LNCaP clone FGC (cell line): Measurements from ENCODE around the gene AFF1.

Source experiments
- DNase-seq: peaks from one replicate; pipeline ENCODE4 v3.0.0-alpha.2; 2011; ENCODE audit warnings: low read depth
- H3K4me3 ChIP-seq: 2 replicates; pipeline ENCODE4 v1.5.1; 2011; ENCODE audit warnings: mild to moderate bottlenecking, low read depth, low read length, control low read depth
- CTCF ChIP-seq: IDR thresholded peaks from 2 replicates; pipeline ENCODE4 v1.5.1; 2012; ENCODE audit warnings: mild to moderate bottlenecking; ENCODE audit not compliant: control insufficient read depth, insufficient read depth; ENCODE audit errors: extremely low read depth

The AFF1 gene

DNA sequence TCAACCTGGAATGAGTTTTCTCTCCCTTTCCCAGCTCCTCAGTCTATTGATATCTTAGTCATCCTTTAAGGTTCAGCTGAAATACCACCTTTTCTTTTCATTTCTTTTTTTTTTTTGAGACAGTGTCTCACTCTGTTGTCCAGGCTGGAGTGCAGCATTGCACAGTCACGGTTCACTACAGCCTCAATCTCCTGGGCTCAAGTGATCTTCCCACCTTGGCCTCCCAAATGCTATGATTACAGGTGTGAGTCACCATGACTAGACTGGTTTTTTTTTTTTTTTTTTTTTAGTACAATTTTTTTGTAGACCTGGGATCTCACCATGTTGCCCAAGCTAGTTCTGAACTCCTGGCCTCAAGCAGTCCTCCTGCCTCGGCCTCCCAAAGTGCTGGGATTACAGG is 28.9 kb downstream of the AFF1 start:
- no peak for DNase-seq
- H3K4me3 ChIP-seq = no peak overlapping the region
- no peak for TF ChIP-seq CTCF

DNA sequence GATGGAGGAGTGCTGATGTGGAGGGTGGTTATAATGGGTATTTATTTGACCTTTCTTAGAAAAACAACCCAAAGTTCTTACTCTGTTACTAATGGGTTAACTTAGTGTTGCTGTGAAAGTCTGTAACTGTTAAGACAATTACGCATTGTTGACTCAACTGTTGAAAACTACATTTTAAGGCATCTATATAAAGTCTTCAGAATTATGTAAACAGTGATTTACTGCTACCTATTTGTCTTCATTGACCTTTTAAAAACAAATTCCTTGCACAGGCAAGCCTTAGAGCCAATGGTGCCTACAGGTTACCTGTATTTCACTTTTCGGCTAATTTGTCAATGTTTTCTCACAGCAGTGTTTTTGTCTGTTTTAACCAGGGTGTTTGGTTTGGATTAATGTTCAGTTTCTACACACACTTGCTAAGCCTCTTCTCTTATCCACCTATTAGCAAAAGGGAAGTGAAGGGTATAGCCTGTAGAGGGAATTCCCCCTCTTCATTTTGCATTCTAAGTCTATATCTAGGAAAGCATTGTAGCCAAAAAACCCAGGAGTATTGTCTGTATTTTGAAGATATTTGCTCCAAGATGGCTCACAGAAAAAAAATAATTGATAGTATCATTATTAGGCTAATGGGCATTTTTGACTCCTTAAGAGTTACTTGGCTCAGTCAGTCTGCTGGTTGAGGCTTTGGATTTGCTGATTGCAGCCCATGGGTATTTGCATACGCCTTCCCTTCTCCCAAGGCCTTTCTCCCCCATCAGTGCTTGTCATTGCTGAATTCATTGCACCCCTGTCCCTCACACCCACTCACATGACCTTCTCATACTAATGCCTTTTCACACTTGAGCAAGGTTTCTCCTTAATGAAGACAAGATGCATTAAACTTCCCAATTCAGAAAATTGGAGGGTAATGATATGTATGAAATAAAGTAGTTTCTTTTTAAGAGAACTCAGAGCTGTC is 30.5 kb downstream of the AFF1 start:
- no peak for DNase-seq
- no peak for TF ChIP-seq CTCF
- no peak overlapping the region for H3K4me3 ChIP-seq

DNA sequence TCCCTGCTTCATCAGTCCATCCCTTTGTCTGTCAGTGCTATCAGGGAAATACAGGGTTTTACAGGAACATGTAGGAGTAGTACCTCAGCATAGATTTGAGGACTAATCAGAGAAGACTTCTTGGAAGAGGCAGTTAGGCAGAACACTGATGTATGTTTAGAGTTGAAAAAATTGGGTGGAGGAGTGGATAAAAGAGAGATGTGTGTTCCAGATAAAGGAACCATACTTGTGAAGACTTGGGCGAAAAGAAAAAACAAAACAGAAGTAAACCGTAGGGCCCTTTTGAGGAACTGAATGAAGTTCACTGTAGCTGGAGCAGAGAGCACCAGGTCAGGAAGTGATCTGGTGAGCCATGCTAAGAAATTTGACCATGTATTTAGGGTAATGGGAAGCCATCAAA is 32.3 kb downstream of the AFF1 start:
- no peak for DNase-seq
- H3K4me3 ChIP-seq = no peak overlapping the region
- no peak for TF ChIP-seq CTCF

- no peak for TF ChIP-seq CTCF
- no peak overlapping the region for H3K4me3 ChIP-seq
- no peak for DNase-seq
Measured at GRCh38 chr4:86967798-86968197, 33.0 kb downstream of the AFF1 start.

GRCh38 chr4:86968547-86968946 is 33.7 kb downstream of the AFF1 start:
- no peak overlapping the region for H3K4me3 ChIP-seq

GRCh38 chr4:86970447-86971354 is 35.9 kb downstream of the AFF1 start:
- no peak for TF ChIP-seq CTCF
- peak; percentile 62 for DNase-seq
- H3K4me3 ChIP-seq = no peak overlapping the region

More at GRCh38 chr4:86968547-86968946, 33.7 kb downstream of the AFF1 start:
- TF ChIP-seq CTCF = no peak
- DNase-seq = no peak
